ENCODE measurements around the gene MSL3B.

The MSL3B gene

DNA sequence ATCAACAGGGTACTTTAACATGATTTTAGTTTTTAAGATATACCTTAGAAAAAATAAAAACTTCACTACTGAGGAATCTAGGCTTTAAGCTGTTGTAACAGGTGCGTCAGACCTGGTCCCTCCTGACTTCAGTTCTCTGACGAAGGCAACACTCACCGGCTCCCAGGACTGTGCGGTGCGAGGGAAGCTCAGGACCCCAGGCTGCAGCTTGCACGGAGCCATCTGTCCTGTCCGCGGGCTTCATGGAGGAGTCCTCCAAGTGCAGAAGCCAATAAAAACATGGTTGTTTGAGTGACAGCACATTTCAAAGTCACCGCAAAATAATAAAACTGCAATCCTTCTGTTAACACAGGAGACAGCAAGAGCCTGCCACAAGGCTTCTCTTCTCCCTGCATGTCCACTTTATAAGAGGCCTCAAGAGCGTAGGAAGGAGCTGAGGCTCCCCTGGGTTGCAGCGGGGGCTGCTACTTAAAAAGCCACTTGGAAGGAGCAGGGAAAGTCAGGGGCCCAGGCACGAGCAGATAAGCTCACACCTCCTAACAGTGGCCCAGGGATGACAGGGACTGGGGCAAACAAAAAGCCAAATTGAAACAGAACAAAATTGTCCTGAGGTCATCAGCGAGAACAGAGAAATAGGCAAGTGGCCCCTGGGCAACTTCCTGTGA is 18.4 kb downstream of the MSL3B start (continued):
- TF ChIP-seq TOX (CRISPR knock-in tag; IDR thresholded peaks at IDR 0.05; ENCODE audit: borderline replicate concordance) (no peak), ZNF8 (CRISPR knock-in tag; IDR thresholded peaks at IDR 0.05) (no peak)
- TF ChIP-seq, protein P1, sequence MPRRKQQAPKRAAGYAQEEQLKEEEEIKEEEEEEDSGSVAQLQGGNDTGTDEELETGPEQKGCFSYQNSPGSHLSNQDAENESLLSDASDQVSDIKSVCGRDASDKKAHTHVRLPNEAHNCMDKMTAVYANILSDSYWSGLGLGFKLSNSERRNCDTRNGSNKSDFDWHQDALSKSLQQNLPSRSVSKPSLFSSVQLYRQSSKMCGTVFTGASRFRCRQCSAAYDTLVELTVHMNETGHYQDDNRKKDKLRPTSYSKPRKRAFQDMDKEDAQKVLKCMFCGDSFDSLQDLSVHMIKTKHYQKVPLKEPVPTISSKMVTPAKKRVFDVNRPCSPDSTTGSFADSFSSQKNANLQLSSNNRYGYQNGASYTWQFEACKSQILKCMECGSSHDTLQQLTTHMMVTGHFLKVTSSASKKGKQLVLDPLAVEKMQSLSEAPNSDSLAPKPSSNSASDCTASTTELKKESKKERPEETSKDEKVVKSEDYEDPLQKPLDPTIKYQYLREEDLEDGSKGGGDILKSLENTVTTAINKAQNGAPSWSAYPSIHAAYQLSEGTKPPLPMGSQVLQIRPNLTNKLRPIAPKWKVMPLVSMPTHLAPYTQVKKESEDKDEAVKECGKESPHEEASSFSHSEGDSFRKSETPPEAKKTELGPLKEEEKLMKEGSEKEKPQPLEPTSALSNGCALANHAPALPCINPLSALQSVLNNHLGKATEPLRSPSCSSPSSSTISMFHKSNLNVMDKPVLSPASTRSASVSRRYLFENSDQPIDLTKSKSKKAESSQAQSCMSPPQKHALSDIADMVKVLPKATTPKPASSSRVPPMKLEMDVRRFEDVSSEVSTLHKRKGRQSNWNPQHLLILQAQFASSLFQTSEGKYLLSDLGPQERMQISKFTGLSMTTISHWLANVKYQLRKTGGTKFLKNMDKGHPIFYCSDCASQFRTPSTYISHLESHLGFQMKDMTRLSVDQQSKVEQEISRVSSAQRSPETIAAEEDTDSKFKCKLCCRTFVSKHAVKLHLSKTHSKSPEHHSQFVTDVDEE (CRISPR knock-in tag; IDR thresholded peaks at IDR 0.05) = no peak

GRCh38 chr2:233848276-233848675 is 19.9 kb downstream of the MSL3B start:
- no peak for ATAC-seq
- TF ChIP-seq, protein P2, sequence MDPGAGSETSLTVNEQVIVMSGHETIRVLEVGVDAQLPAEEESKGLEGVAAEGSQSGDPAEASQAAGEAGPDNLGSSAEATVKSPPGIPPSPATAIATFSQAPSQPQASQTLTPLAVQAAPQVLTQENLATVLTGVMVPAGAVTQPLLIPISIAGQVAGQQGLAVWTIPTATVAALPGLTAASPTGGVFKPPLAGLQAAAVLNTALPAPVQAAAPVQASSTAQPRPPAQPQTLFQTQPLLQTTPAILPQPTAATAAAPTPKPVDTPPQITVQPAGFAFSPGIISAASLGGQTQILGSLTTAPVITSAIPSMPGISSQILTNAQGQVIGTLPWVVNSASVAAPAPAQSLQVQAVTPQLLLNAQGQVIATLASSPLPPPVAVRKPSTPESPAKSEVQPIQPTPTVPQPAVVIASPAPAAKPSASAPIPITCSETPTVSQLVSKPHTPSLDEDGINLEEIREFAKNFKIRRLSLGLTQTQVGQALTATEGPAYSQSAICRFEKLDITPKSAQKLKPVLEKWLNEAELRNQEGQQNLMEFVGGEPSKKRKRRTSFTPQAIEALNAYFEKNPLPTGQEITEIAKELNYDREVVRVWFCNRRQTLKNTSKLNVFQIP (CRISPR knock-in tag; IDR thresholded peaks at IDR 0.05; ENCODE audit: borderline replicate concordance, low read depth) = no peak
- TF ChIP-seq OSR1 (CRISPR knock-in tag; IDR thresholded peaks at IDR 0.05) (no peak), CSDC2 (CRISPR knock-in tag; IDR thresholded peaks at IDR 0.05) (no peak), ZC3H10 (CRISPR knock-in tag; IDR thresholded peaks at IDR 0.05) (no peak)

DNA sequence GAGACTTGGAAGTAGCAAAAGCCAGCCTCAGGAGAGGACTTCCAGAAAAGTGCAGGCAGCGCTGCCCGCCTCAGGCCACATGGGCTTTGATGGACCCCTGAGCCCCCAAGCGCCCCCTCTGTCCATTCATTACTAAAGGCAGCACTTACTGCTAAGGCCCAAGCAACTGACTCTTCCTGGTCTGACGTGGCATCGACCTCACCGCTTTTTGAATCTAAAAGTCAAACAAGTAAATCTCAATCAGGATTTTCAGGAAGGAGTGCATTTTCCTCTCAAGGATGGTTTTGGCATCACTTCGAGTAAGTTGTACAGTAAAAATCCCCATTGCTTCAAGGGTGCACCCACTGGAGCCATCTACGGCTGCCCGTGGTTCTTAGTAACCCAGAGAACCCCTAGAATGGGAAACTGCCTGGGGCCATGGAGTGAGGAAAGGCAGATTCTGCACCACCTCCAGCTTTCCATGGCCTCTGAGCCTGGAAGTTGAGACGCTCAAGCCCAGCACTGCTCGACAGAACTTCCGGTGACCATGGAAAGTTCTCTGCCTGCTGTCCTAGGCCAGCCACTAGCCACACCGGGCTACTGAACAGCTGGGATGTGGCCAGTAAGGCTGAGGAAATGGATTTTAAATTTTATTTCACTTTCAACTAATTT is 20.8 kb downstream of the MSL3B start:
- TF ChIP-seq RARB (CRISPR knock-in tag; IDR thresholded peaks at IDR 0.05) (no peak), ZNF565 (CRISPR knock-in tag; conservative IDR thresholded peaks at IDR 0.05; ENCODE audit: low read depth) (no peak), ZNF8 (CRISPR knock-in tag; IDR thresholded peaks at IDR 0.05) (no peak), CSDC2 (CRISPR knock-in tag; IDR thresholded peaks at IDR 0.05) (no peak), ZFP3 (CRISPR knock-in tag; IDR thresholded peaks at IDR 0.05) (no peak), BACH2 (CRISPR knock-in tag; IDR thresholded peaks at IDR 0.05; ENCODE audit: borderline replicate concordance) (no peak), ISL1 (CRISPR knock-in tag; IDR thresholded peaks at IDR 0.05) (no peak), OSR1 (CRISPR knock-in tag; IDR thresholded peaks at IDR 0.05) (no peak), TOX (CRISPR knock-in tag; IDR thresholded peaks at IDR 0.05; ENCODE audit: borderline replicate concordance) (no peak)
- TF ChIP-seq, protein P3, sequence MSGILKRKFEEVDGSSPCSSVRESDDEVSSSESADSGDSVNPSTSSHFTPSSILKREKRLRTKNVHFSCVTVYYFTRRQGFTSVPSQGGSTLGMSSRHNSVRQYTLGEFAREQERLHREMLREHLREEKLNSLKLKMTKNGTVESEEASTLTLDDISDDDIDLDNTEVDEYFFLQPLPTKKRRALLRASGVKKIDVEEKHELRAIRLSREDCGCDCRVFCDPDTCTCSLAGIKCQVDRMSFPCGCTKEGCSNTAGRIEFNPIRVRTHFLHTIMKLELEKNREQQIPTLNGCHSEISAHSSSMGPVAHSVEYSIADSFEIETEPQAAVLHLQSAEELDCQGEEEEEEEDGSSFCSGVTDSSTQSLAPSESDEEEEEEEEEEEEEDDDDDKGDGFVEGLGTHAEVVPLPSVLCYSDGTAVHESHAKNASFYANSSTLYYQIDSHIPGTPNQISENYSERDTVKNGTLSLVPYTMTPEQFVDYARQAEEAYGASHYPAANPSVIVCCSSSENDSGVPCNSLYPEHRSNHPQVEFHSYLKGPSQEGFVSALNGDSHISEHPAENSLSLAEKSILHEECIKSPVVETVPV (CRISPR knock-in tag; IDR thresholded peaks at IDR 0.05) = no peak
- TF ChIP-seq, protein P1 (CRISPR knock-in tag; IDR thresholded peaks at IDR 0.05) = no peak
- TF ChIP-seq, protein P2 (CRISPR knock-in tag; IDR thresholded peaks at IDR 0.05; ENCODE audit: borderline replicate concordance, low read depth) = no peak
- ATAC-seq = no peak

Data from SK-N-SH treated with all-trans-retinoic acid at 6 μM for 48 hours (cell line).